A673 (cell line): ENCODE measurements around the gene KCNK3. TPM values are rescaled to one million over a fixed set of nuclear protein-coding genes. Genes with fewer than 3 reads are reported as not detected.
"Not testable (repeated sequence)": the region's sequence is repeated elsewhere in the genome, so short reads cannot be mapped to it uniquely, and the experiment has no call there.

Experiments used
- BruUV-seq: library from RNA; stranded (reverse); fragments of 400-500 nt; replicated peaks from 2 replicates; lab custom pipeline; 2021; lab: Mats Ljungman, UMichigan
- CTCF ChIA-PET: fragments of 300-600 bp; sonication (Branson Sonifier 250); formaldehyde crosslinking; loops from one replicate; lab custom pipeline; 2022; ENCODE audit warnings: antibody characterized with exemption; lab: Charles Lee
- POLR2A ChIA-PET: fragments of 300-600 bp; sonication (Branson Sonifier 250); formaldehyde crosslinking; loops from one replicate; lab custom pipeline; 2022; ENCODE audit warnings: antibody characterized with exemption; ENCODE audit not compliant: low non-redundant PET; lab: Charles Lee
- DNase-seq: peaks from one replicate; pipeline ENCODE4 v3.0.0-alpha.2; 2015; ENCODE audit warnings: low spot score
- H3K27ac ChIP-seq: fragments of 200-600 bp; sonication (generic); 2 replicates; pipeline ENCODE4 v1.5.1; 2016; ENCODE audit warnings: mixed run types, low read depth, mild to moderate bottlenecking, mixed read lengths, antibody characterized with exemption, low read length; ENCODE audit not compliant: poor library complexity, severe bottlenecking
- H3K27me3 ChIP-seq: fragments of 200-600 bp; sonication (generic); replicated peaks from 2 replicates; pipeline ENCODE4 v1.6.1; 2017; ENCODE audit warnings: mixed run types, low read depth, mild to moderate bottlenecking, mixed read lengths, antibody characterized with exemption, low read length; ENCODE audit not compliant: insufficient read depth, poor library complexity
- H3K36me3 ChIP-seq: fragments of 200-600 bp; sonication (generic); 2 replicates; pipeline ENCODE4 v1.6.1; 2016; ENCODE audit warnings: mixed run types, mild to moderate bottlenecking, mixed read lengths, antibody characterized with exemption, low read length; ENCODE audit not compliant: insufficient read depth, poor library complexity, severe bottlenecking
- H3K4me1 ChIP-seq: fragments of 200-600 bp; sonication (generic); 2 replicates; pipeline ENCODE4 v1.6.1; 2017; ENCODE audit warnings: mixed run types, mild to moderate bottlenecking, mixed read lengths, antibody characterized with exemption, low read length; ENCODE audit not compliant: insufficient read depth, poor library complexity, severe bottlenecking
- H3K4me3 ChIP-seq: fragments of 200-600 bp; sonication (generic); 2 replicates; pipeline ENCODE4 v1.5.1; 2016; ENCODE audit warnings: low read depth, mixed run types, mild to moderate bottlenecking, mixed read lengths, low read length; ENCODE audit not compliant: poor library complexity, severe bottlenecking
- H3K9me3 ChIP-seq: fragments of 200-600 bp; sonication (generic); 2 replicates; pipeline ENCODE4 v1.6.1; 2016; ENCODE audit warnings: mixed run types, low read depth, mild to moderate bottlenecking, mixed read lengths, antibody characterized with exemption, low read length; ENCODE audit not compliant: poor library complexity, severe bottlenecking
- EZH2 ChIP-seq: fragments of 200-600 bp; sonication (generic); IDR thresholded peaks from 2 replicates; pipeline ENCODE4 v1.6.1; 2017; ENCODE audit warnings: borderline replicate concordance, low read depth, mild to moderate bottlenecking, mixed read lengths, antibody characterized with exemption, low read length; ENCODE audit not compliant: poor library complexity, severe bottlenecking
- intact Hi-C: fragments of 100-400 bp; cut with micrococcal nuclease; formaldehyde crosslinking; loops from one replicate; pipeline ENCODE4 v1.10.0; 2022; ENCODE audit not compliant: unreplicated experiment
- total RNA-seq: library from RNA; stranded (reverse); gene quantifications from 2 replicates; pipeline ENCODE4 v1.2.3, GENCODE V29; 2021
- TF ChIP-seq, protein P1 (sequence below): fragments of 300-800, 200-600 bp; sonication (generic); conservative IDR thresholded peaks from 2 replicates; pipeline ENCODE4 v1.5.1; 2017; ENCODE audit warnings: low read depth, mild to moderate bottlenecking, antibody characterized with exemption, low read length, moderate library complexity, mixed read lengths

KCNK3 gene
- total RNA-seq, 1 experiment from 2014 or later: 0.13 TPM

DNA sequence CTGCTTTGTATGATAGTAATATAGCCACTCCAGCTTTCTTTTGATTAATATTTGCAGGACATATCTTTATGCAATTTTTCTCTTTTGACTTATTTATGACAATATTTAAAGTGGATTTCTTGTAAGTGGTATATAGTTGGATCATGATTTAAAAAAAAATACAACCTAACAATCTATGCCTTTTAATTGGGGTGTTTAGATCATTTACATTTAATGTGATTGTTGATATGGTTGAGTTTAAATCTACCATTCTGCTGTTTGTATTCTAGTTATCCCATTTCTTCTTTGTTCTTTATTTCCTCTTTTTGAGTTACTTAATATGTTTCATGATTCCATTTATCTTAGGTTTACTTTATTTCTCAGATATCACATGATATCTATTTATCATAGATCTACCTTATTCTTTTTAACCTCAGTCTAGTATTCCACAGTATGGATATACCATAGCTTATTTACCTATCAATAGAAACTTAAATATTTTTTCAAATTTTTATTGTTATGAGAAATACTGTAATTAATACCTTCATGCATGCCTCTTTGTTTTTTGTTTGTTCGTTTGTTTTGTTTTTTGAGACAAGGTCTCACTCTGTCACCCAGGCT is 32.1 kb upstream of the KCNK3 start:
- Histone ChIP-seq H3K27me3 (no peaks in the 10 kb centered on the region), H3K27ac (no peak overlapping the region), H3K4me3 (no peak overlapping the region), H3K4me1 (no peaks in the 10 kb centered on the region), H3K9me3 (no peaks in the 10 kb centered on the region), H3K36me3 (no peaks in the 10 kb centered on the region)
- POLR2A ChIA-PET: no interaction called here
- BruUV-seq: no TSS peak
- intact Hi-C loops: no loop called here
- CTCF ChIA-PET: no interaction called here
- TF ChIP-seq, protein P1, sequence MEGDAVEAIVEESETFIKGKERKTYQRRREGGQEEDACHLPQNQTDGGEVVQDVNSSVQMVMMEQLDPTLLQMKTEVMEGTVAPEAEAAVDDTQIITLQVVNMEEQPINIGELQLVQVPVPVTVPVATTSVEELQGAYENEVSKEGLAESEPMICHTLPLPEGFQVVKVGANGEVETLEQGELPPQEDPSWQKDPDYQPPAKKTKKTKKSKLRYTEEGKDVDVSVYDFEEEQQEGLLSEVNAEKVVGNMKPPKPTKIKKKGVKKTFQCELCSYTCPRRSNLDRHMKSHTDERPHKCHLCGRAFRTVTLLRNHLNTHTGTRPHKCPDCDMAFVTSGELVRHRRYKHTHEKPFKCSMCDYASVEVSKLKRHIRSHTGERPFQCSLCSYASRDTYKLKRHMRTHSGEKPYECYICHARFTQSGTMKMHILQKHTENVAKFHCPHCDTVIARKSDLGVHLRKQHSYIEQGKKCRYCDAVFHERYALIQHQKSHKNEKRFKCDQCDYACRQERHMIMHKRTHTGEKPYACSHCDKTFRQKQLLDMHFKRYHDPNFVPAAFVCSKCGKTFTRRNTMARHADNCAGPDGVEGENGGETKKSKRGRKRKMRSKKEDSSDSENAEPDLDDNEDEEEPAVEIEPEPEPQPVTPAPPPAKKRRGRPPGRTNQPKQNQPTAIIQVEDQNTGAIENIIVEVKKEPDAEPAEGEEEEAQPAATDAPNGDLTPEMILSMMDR: no peak
- TF ChIP-seq EZH2: no peak
- no peak for DNase-seq

DNA sequence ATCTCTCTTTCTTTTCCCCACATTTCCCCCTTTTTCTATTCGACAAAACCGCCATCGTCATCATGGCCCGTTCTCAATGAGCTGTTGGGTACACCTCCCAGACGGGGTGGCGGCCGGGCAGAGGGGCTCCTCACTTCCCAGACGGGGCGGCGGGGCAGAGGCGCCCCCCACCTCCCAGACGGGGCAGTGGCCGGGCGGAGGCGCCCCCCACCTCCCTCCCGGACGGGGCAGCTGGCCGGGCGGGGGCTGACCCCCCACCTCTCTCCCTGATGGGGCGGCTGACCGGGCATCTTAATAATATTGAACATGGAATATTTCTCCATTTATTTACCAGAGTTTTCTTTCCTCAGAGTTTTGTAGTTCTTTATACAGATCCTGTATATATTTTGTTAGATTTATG is 27.2 kb upstream of the KCNK3 start:
- H3K9me3 ChIP-seq, CTCF ChIA-PET, DNase-seq, H3K4me3 ChIP-seq, intact Hi-C loops, H3K36me3 ChIP-seq, H3K4me1 ChIP-seq, H3K27ac ChIP-seq, BruUV-seq, POLR2A ChIA-PET, H3K27me3 ChIP-seq: not testable (repeated sequence)

DNA sequence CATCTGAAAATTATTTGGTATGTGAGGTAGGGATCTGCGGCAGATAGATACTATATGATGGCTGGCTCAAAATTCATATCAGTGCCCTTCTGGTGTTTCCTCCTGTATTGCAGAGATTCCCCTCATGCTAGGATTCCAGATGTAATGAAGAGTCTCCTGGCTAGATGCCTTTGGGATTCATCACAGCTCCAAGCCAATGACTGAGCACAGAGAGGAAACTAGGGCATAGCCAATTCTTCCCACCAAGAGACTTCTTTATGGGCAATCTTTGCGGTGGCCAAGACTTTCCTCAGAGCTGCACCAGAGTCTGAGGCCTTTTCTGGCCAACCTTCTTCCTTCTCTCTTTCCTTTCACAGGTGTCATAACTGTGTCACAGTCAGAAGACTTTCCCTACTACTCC is 25.9 kb upstream of the KCNK3 start:
- CTCF ChIA-PET: no interaction called here
- intact Hi-C loops: no loop called here
- DNase-seq: no peak
- H3K27ac ChIP-seq: no peak overlapping the region
- no peaks in the 10 kb centered on the region for H3K9me3 ChIP-seq
- H3K4me3 ChIP-seq: no peak overlapping the region
- no TSS peak for BruUV-seq
- TF ChIP-seq EZH2: no peak
- TF ChIP-seq, protein P1: no peak
- H3K4me1 ChIP-seq: peaks cover 3% of the 10 kb centered on the region
- POLR2A ChIA-PET: interaction anchor here (0.6 kb wide), 1 partner anchor 1018 kb away, joined by 3 read pairs; no protein-coding TSS in a partner anchor
- H3K27me3 ChIP-seq: no peaks in the 10 kb centered on the region
- no peaks in the 10 kb centered on the region for H3K36me3 ChIP-seq

DNA sequence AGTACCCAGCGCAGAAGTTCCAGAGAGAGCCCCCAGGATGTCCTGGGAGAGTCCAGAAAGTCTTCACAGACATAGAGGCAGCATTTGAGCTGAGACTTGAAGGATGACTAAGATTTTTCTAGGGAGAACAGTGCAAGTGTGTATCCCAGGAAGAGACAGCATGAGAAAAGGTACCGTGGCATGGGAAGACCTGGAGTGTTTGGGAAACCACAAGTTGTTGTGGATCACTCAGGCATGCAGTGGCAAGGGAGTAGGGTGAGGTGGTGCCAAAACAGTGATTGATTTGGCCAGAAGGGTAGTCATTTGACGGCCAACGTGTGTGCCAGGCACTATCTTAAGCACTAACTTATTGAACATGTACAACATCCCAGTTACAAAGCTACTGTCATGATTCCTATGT is 24.5 kb upstream of the KCNK3 start:
- no peak overlapping the region for H3K4me3 ChIP-seq
- ChIA-PET CTCF (no interaction called here), POLR2A (no interaction called here)
- intact Hi-C loops: no loop called here
- no peaks in the 10 kb centered on the region for H3K9me3 ChIP-seq
- no TSS peak for BruUV-seq
- TF ChIP-seq EZH2: no peak
- TF ChIP-seq, protein P1: no peak
- no peaks in the 10 kb centered on the region for H3K27me3 ChIP-seq
- no peaks in the 10 kb centered on the region for H3K36me3 ChIP-seq
- no peak overlapping the region for H3K27ac ChIP-seq
- peaks cover 3% of the 10 kb centered on the region for H3K4me1 ChIP-seq
- no peak for DNase-seq
